Activated CD8-positive, alpha-beta memory T cell treated with anti-CD3 and anti-CD28 coated beads, Interleukin-2, amount 50 U/mL, for 1 hour (primary cell): ENCODE data around the gene ARHGAP12.
"Not testable (repeated sequence)": the region's sequence is repeated elsewhere in the genome, so short reads cannot be mapped to it uniquely, and the experiment has no call there.

ENCODE experiments used
- DNase-seq: peaks from one replicate; pipeline ENCODE4 v3.0.0-alpha.2; 2020; ENCODE audit errors: extremely low read depth

ARHGAP12 gene

DNA sequence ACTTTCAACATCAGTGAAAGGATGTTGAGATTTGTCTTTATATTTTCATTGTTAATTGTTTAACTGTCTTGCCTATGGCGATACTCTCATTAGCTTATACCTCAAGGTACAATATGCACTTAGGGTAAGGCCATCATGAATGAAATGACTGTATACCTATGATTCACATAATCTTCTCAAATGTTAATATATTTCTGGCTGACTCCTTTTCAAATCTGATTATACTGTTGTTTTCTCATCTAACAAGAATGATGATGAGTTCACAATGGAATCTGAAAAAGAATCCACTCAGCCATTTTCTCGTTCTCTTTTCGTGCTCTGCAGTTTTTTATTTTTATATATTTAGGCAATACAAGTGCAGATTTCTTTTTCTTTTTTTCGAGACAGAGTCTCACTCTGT lies 159.1 kb downstream of the ARHGAP12 start:
- no peak for DNase-seq

DNA sequence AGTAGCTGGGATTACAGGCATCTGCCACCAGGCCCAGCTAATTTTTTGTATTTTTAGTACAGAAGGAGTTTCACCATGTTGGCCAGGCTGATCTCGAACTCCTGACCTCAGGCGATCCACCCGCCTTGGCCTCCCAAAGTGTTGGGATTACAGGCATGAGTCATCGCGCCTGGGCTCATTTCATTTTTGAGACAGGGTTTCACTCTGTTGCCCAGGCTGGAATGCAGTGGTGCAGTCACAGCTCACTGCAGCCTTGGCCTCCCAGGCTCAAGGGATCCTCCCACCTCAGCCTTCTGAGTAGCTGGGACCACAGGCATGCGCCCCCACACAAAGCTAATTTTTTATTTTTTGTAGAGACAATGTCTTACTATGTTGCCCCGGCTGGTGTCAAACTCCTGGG lies 159.7 kb downstream of the ARHGAP12 start:
- DNase-seq = not testable (repeated sequence)

DNA sequence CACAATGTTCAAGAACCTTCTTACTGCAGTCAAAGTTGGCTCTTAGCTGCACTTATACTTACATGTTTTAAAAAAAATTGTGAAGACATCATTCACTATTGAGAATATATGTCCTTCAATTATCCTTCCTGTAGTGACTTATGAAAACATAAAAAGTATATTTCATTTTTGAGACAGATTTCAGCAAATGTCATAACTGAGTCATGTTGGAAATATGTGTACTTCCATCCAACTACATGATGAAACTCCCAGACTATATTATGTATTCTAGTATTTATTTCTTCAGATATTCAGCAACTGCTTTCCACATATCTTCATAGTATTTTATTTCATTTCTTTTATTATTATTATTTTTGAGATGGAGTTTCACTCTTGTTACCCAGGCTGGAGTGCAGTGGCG lies 160.2 kb downstream of the ARHGAP12 start:
- no peak for DNase-seq

DNA sequence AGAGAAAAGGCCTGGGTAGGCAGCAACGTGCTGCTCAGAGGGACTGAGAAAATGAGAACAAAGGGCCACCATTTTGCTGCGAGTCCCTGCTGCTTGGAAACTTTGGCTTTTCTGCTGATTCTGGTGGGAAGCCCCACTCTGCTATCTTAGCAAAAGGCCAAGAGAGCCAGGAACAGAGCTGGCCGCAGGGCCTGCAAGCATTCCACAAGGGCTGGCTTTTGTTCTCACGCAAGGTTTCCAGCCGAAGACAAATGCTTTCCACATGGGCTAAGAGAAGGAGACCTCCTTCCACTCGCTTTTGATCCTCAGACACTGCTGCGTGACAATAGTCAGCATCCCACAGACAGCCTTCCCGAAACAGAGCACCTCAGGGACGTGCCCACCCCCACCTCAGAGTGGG lies 163.1 kb downstream of the ARHGAP12 start:
- DNase-seq = no peak

DNA sequence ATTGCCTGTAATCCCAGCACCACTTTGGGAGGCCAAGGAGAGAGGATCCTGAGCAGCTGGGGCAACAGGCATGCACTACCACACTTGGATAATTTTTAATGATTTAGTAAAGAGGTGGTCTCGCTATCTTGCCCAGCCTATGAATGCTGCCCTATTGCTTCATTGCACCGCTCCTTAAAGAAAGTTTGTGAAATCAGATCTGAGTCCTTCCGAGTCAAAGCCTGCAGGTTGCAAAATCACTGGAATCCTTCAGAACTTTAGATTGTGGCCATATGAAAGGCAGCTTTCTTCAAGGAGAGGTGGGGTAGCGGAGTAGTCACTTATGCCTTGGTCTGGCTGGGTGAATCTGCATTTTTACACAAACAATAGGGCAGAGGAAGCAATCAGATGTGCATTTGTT lies 166.3 kb downstream of the ARHGAP12 start:
- no peak for DNase-seq

DNA sequence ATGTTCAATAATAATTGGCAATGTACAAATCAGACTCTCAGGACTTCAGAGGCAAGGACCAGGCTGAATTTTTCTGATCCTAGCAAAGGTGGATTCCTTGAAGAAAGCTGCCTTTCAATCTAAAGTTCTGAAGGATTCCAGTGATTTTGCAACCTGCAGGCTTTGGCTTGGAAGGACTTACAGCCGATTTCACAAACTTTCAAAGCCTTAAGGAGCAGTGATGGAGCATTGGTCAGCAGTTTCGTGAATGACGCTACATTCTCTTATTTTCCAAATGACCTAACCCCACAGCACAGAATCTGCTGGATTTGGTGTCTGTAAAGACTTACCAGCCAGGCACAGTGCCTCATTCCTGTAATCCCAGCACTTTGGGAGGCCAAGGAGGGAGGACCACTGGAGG lies 167.5 kb downstream of the ARHGAP12 start:
- DNase-seq = no peak

DNA sequence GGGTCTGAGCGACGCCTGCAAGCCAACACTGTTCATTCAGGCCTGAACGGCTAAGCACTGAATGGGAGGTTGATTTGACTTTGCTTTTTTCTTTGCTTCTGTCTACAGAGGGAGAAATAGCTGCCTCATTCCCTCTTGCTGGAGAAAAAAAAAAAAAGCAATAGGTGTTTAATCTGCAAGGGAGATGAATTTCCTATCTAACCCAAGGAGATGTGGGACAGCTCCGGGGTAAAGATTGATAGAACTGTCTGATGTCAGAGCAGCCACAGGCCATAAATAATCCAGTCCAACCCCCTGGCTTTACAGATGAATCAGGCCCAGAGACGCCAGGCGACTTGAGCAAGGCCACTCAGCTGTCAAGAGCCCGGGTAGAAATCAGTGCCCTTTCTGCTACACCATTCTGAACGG lies 168.0 kb downstream of the ARHGAP12 start:
- DNase-seq = no peak

DNA sequence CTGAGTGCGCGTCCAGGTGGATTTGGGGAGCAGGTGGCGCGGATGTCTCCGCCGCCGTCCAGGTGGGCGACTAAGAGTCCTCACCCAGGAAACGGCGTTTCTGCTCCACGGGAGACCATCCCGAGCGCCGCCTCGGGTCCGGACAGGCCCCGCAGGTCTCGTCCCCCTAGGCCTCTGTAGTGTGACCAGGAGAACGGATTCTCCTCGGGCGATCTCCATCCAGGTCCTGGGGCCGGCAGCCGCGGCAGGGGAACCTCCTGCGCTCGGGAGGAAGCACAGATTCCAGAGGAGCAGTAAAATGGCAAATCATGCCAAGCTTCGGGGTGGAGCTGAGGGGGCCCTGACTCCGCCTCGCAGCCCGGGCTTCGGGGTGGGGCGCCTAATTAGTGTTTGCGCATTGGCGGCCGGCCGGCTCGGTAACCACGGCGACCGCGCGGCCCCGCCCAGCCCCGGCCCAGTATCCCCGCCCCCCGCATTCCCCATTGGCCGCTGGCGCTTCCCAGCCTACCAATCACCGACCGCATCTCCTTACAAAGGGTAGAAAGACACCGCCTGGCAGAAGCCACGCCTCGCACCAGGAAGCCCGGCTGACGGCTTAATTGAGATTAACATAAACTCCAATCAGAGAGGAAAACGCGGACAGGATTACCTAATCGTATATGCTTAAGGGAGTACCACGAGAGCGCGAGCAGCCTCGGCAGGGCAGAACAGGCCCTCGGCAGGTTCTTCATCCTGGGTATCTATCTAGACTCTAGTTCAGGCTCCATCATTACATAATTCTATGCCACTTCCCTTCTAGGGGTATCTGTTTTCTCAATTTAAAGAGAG lies 168.6 kb downstream of the ARHGAP12 start:
- peak; percentile 87 for DNase-seq

DNA sequence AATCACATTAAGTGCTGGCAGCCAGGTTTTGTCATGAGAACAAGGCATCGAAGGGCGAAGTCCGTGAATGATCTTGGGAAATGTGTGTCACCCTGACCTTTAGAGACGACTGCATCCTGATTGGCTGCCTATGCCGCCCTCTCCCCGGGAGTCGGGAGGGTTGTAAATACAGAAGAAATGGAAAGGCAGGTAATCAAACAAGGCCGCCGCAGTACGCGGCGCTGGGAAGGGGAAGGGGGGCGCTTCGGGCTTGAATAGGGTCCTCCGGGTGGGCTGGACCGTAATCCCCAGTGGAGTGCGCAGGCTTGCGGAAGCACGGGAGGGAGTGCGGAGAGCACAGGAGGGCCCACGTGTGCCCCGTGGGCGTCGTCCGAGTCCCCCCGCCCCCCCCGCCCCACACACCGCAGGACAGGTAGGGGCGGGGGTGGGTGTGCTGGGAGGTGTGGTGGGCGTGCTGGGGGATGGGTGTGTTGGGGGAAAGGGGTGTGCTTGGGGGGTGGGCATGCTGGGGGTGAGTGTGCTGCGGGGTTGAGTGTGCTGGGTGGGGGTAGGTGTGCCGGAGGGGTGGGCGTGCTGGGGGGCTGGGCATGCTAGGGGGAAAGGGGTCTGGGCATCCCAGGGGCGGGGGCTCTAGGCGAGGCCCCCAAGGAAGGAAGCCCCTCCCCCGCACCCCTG lies 169.4 kb downstream of the ARHGAP12 start:
- peak; percentile 17 for DNase-seq

DNA sequence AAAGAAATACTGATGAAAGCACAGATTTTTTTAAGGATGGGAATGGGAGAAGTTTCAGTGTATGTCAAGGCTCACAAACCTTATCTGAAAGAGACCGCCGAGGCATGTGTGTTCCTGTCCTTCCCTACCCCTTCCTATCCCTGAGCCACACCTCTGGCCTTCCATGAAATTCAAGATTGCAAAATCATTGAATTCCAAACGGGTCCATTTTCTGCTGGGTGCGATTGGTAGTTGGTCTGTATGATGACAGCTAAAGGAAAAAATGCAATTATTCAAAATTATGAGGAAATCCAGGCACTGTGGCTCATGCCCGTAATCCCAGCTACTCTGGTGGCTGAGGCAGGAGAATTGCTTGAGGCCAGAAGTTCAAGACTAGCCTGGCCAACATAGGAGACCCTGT lies 170.1 kb downstream of the ARHGAP12 start:
- DNase-seq = no peak

DNA sequence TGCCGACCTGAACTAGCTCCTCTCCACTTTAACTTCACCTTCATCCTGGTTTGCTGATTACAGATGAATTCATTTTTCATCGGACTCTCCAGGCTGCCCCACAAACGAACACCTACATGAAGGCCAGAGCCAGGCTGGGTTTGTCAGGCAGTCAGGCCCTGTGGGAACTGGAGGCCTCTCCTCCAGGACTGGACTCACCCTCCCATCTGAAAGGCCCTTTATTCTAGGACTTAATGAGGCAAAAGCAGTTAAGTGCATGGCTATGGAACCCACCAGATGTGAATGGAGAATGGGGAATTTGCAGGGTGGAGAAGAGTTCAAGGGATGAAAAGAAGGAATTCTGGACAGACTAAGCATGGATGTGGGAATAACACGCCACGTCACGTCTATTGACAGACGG lies 170.8 kb downstream of the ARHGAP12 start:
- no peak for DNase-seq

DNA sequence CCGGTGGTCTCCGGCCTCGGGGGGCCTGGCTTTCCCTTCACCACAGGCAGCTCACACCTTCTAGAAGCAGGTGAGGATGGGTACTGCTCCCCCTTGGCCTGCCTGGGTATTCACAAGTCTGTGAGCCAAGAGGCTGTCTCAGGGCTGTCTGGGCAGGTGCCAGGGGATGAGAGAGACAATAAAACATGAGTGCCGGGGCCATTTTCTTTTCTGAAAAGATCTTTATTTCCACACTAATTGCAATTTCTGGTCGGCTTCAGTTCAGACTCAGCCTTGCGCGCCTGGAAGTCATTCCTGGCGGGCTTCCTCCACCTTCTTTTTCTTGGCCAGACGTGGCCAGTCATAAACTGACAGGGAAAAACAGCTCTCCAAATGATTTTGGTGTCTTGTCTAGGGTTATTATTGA lies 171.2 kb downstream of the ARHGAP12 start:
- DNase-seq = no peak

DNA sequence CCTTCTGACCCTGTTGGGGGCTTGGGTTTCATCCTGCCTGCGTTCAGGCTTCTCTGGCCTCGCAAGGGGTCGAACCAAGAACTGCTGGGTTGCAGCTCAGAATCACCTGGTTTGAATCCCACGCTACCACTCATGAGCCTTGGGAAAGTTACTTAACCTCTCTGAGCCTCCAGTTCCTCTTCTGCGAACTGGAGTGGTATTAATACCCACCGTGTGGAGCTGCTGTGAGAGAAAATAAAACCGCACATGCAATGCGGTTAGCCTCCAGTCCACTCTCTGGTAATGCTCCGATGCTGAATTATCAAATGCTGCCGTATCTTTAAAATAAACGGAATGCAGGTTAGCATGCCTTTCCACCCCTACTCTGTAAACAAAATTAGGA lies 171.9 kb downstream of the ARHGAP12 start:
- DNase-seq = no peak

DNA sequence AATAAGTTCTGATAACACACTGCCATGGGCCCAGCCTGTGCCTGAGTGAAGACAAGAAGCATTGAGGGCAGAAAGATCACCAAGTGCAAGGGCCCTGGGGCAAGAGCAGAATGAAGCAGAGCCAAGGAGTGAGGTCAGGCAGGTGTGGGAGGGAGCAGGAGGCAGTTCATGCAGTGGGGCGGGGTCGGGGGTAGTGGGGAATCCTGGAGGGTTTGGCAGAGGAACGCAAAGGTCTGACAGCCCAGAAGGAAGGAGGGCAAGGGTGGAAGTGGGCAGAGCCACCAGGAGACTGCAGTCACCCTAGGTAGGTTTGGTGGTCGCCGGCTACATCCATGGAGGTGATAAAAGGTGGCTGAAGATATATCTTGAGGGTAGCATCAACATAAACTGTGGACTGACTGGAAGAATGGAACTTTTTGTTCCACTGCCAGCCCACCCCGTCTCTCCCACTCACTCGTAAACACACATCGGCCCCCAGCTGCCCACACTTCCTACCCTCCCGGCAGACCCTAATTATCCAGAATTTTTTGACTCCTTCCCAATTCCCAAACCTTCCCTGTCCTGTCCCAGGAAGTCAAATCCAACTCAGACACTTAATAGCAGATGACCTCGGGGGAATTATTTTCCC lies 172.4 kb downstream of the ARHGAP12 start:
- DNase-seq = no peak
